ENCODE data around the gene METTL25B. TPM values are rescaled to one million over a fixed set of nuclear protein-coding genes. Genes with fewer than 3 reads are reported as not detected.

METTL25B gene
- total RNA-seq, 2 experiments from 2014 or later: 26.2 to 29.7 TPM

GRCh38 chr1:156768610-156769295, 40.5 kb downstream of the METTL25B start:
- no peak for DNase-seq
- Mint-ChIP-seq H3K27me3 (no peaks in the 10 kb centered on the region), H3K4me3 (no peak overlapping the region), H3K36me3 (ENCODE audit: low read depth) (peaks cover 40% of the 10 kb centered on the region), H3K9me3 (no peaks in the 10 kb centered on the region), H3K4me1 (peaks cover 55% of the 10 kb centered on the region), H3K27ac (no peak overlapping the region)
- ChIA-PET CTCF (interaction anchor here (0.8 to 4.6 kb wide), 4 partner anchors 13 to 43 kb away, joined by 3 to 31 read pairs (median 5); partner anchors contain the start of genes ISG20L2 and METTL25B), POLR2A (no interaction called here)

- Mint-ChIP-seq H3K27ac (no peak overlapping the region), H3K4me3 (no peak overlapping the region), H3K9me3 (no peaks in the 10 kb centered on the region), H3K27me3 (no peaks in the 10 kb centered on the region), H3K36me3 (ENCODE audit: low read depth) (peaks cover 44% of the 10 kb centered on the region), H3K4me1 (peaks cover 57% of the 10 kb centered on the region)
- ChIA-PET CTCF (interaction anchor here (0.7 to 2.1 kb wide), 4 partner anchors 9 to 46 kb away, joined by 3 to 8 read pairs (median 4); no protein-coding TSS in a partner anchor), POLR2A (no interaction called here)
- no peak for DNase-seq
Measured at GRCh38 chr1:156772222-156772621, 44.0 kb downstream of the METTL25B start.

GRCh38 chr1:156772728-156773497, 44.6 kb downstream of the METTL25B start:
- Mint-ChIP-seq H3K4me1 (peaks cover 62% of the 10 kb centered on the region), H3K4me3 (no peak overlapping the region), H3K36me3 (ENCODE audit: low read depth) (peaks cover 44% of the 10 kb centered on the region), H3K9me3 (no peaks in the 10 kb centered on the region), H3K27me3 (no peaks in the 10 kb centered on the region), H3K27ac (peak overlapping the region; percentile 11)
- DNase-seq: no peak
- POLR2A ChIA-PET: interaction anchor here (0.6 kb wide), 1 partner anchor 10 kb away, joined by 3 read pairs; no protein-coding TSS in a partner anchor
- CTCF ChIA-PET: interaction anchor here (0.9 to 2.1 kb wide), 5 partner anchors 9 to 47 kb away, joined by 4 to 8 read pairs (median 5); no protein-coding TSS in a partner anchor

GRCh38 chr1:156773607-156774006, 45.3 kb downstream of the METTL25B start:
- H3K4me1 Mint-ChIP-seq: peaks cover 63% of the 10 kb centered on the region
- CTCF ChIA-PET: interaction anchor here (0.9 to 1.4 kb wide), 3 partner anchors 15 to 48 kb away, joined by 4 to 7 read pairs (median 4); no protein-coding TSS in a partner anchor
- DNase-seq: no peak
- H3K27ac Mint-ChIP-seq: no peak overlapping the region
- POLR2A ChIA-PET: no interaction called here
- H3K36me3 Mint-ChIP-seq (ENCODE audit: low read depth): peaks cover 37% of the 10 kb centered on the region
- no peak overlapping the region for H3K4me3 Mint-ChIP-seq
- no peaks in the 10 kb centered on the region for H3K27me3 Mint-ChIP-seq
- H3K9me3 Mint-ChIP-seq: no peaks in the 10 kb centered on the region

GRCh38 chr1:156775799-156776198, 47.5 kb downstream of the METTL25B start:
- Mint-ChIP-seq H3K9me3 (no peaks in the 10 kb centered on the region), H3K36me3 (ENCODE audit: low read depth) (peaks cover 27% of the 10 kb centered on the region), H3K27ac (no peak overlapping the region), H3K27me3 (no peaks in the 10 kb centered on the region), H3K4me3 (no peak overlapping the region), H3K4me1 (peaks cover 45% of the 10 kb centered on the region)
- DNase-seq: no peak
- ChIA-PET CTCF (interaction anchor here (0.7 to 1.0 kb wide), 3 partner anchors 8 to 149 kb away, joined by 3 to 6 read pairs (median 3); no protein-coding TSS in a partner anchor), POLR2A (no interaction called here)

- H3K27ac Mint-ChIP-seq: no peak overlapping the region
- POLR2A ChIA-PET: no interaction called here
- DNase-seq: no peak
- H3K9me3 Mint-ChIP-seq: no peaks in the 10 kb centered on the region
- CTCF ChIA-PET: interaction anchor here (0.7 to 1.2 kb wide), 2 partner anchors 11 to 25 kb away, joined by 3 read pairs; no protein-coding TSS in a partner anchor
- no peak overlapping the region for H3K4me3 Mint-ChIP-seq
- peaks cover 48% of the 10 kb centered on the region for H3K4me1 Mint-ChIP-seq
- peaks cover 28% of the 10 kb centered on the region for H3K36me3 Mint-ChIP-seq (ENCODE audit: low read depth)
- no peaks in the 10 kb centered on the region for H3K27me3 Mint-ChIP-seq
Measured at GRCh38 chr1:156776942-156777341, 48.7 kb downstream of the METTL25B start.

- Mint-ChIP-seq H3K4me3 (no peak overlapping the region), H3K27me3 (no peaks in the 10 kb centered on the region), H3K4me1 (peaks cover 46% of the 10 kb centered on the region), H3K36me3 (ENCODE audit: low read depth) (peaks cover 29% of the 10 kb centered on the region), H3K27ac (no peak overlapping the region), H3K9me3 (no peaks in the 10 kb centered on the region)
- CTCF ChIA-PET: no interaction called here
- POLR2A ChIA-PET: no interaction called here
- DNase-seq: no peak
Measured at GRCh38 chr1:156777573-156777972, 49.3 kb downstream of the METTL25B start.

GRCh38 chr1:156781585-156782186, 53.4 kb downstream of the METTL25B start:
- Mint-ChIP-seq H3K4me1 (peaks cover 30% of the 10 kb centered on the region), H3K4me3 (no peak overlapping the region), H3K36me3 (ENCODE audit: low read depth) (peaks cover 28% of the 10 kb centered on the region), H3K27me3 (no peaks in the 10 kb centered on the region), H3K9me3 (no peaks in the 10 kb centered on the region), H3K27ac (peak overlapping the region; percentile 38)
- ChIA-PET POLR2A (interaction anchor here (0.6 kb wide), 1 partner anchor 1793 kb away, joined by 3 read pairs; no protein-coding TSS in a partner anchor), CTCF (interaction anchor here (0.8 to 1.9 kb wide), 7 partner anchors 9 to 57 kb away, joined by 3 to 8 read pairs (median 6); partner anchors contain the start of gene PRCC)
- DNase-seq: no peak

- no peaks in the 10 kb centered on the region for H3K9me3 Mint-ChIP-seq
- ChIA-PET POLR2A (no interaction called here), CTCF (interaction anchor here (1.1 to 1.8 kb wide), 3 partner anchors 13 to 76 kb away, joined by 4 to 5 read pairs (median 5); partner anchors contain the start of gene NTRK1)
- no peaks in the 10 kb centered on the region for H3K27me3 Mint-ChIP-seq
- H3K27ac Mint-ChIP-seq: peak overlapping the region; percentile 67
- no peak for DNase-seq
- H3K4me1 Mint-ChIP-seq: peaks cover 16% of the 10 kb centered on the region
- no peak overlapping the region for H3K4me3 Mint-ChIP-seq
- peaks cover 45% of the 10 kb centered on the region for H3K36me3 Mint-ChIP-seq (ENCODE audit: low read depth)
Measured at GRCh38 chr1:156785458-156785857, 57.2 kb downstream of the METTL25B start.

Other genes with a start within 250 kb of the METTL25B start
- gene MEF2D, start 227.7 kb upstream of the METTL25B start, total RNA-seq: 10 to 100 TPM; 34.0 to 39.4 TPM
- gene IQGAP3, start 155.9 kb upstream of the METTL25B start, total RNA-seq: 10 to 100 TPM; 25.2 to 25.5 TPM
- gene TTC24, start 148.7 kb upstream of the METTL25B start, total RNA-seq: 1 to 10 TPM; 2.9 to 4.6 TPM
- 10 to 100 TPM; 52.9 to 54.2 TPM for gene NAXE, start 136.7 kb upstream of the METTL25B start, total RNA-seq
- gene GPATCH4, start 127.0 kb upstream of the METTL25B start, total RNA-seq: 10 to 100 TPM; 29.9 to 33.4 TPM
- under 1 TPM in 1 of 2 experiments, not detected in 1; 0.62 TPM for gene HAPLN2, start 109.1 kb upstream of the METTL25B start, total RNA-seq
- not detected for gene BCAN, start 86.4 kb upstream of the METTL25B start, total RNA-seq
- gene NES, start 51.1 kb upstream of the METTL25B start, total RNA-seq: not detected
- 1 to 10 TPM in 1 of 2 experiments, under 1 TPM in 1; 0.77 to 1.1 TPM for gene CRABP2, start 22.9 kb upstream of the METTL25B start, total RNA-seq
- 10 to 100 TPM; 47.0 to 58.0 TPM for gene ISG20L2, start 297 bp downstream of the METTL25B start, total RNA-seq
- 10 to 100 TPM; 50.4 to 54.7 TPM for gene MRPL24, start 12.6 kb downstream of the METTL25B start, total RNA-seq
- gene HDGF, start 23.2 kb downstream of the METTL25B start, total RNA-seq: 100 to 1,000 TPM; 288 to 301 TPM
- gene PRCC, start 39.1 kb downstream of the METTL25B start, total RNA-seq: 10 to 100 TPM; 70.6 to 87.7 TPM
- gene SH2D2A, start 88.4 kb downstream of the METTL25B start, total RNA-seq: 10 to 100 TPM; 56.3 to 63.5 TPM
- gene INSRR, start 130.6 kb downstream of the METTL25B start, total RNA-seq: under 1 TPM in 1 of 2 experiments, not detected in 1; 0.05 TPM
- gene NTRK1, start 132.4 kb downstream of the METTL25B start, total RNA-seq: 1 to 10 TPM; 1.9 to 2.0 TPM
- gene PEAR1, start 165.2 kb downstream of the METTL25B start, total RNA-seq: under 1 TPM; 0.07 to 0.15 TPM
- gene LRRC71, start 192.2 kb downstream of the METTL25B start, total RNA-seq: not detected

Data from activated CD4-positive, alpha-beta T cell treated with anti-CD3 and anti-CD28 coated beads, Interleukin-2, amount 10 ng/mL, durations not matched to agents 7 days and 5 days (primary cell).